MCF 10A (cell line): ENCODE results near the gene DCTPP1. TPM values are rescaled to one million over a fixed set of nuclear protein-coding genes. Genes with fewer than 3 reads are reported as not detected.
"Not testable (repeated sequence)": the region's sequence is repeated elsewhere in the genome, so short reads cannot be mapped to it uniquely, and the experiment has no call there.

Experiments
- BruUV-seq: library from RNA; stranded (reverse); fragments of 400-500 nt; replicated peaks from 2 replicates; lab custom pipeline; 2021; lab: Mats Ljungman, UMichigan
- CTCF ChIA-PET: fragments of 300-600 bp; sonication (Branson Sonifier 250); formaldehyde crosslinking; extraction: SDS; loops from one replicate; lab custom pipeline; 2021; ENCODE audit warnings: antibody characterized with exemption, inconsistent platforms; lab: Yijun Ruan, JAX
- POLR2A ChIA-PET: fragments of 300-600, 350-650 bp; sonication (Branson Sonifier 250); formaldehyde crosslinking; extraction: SDS; loops from one replicate; lab custom pipeline; 2020; ENCODE audit warnings: antibody characterized with exemption, inconsistent platforms; lab: Yijun Ruan, JAX
- DNase-seq: peaks from one replicate; pipeline ENCODE4 v3.0.0-alpha.2; 2018; ENCODE audit not compliant: unreplicated experiment
- H3K27ac Mint-ChIP-seq: one replicate; pipeline ENCODE4 v1.8.0; 2022; ENCODE audit warnings: mild to moderate bottlenecking, low read depth, mixed read lengths; ENCODE audit not compliant: unreplicated experiment
- H3K27me3 Mint-ChIP-seq: one replicate; pipeline ENCODE4 v1.8.0; 2022; ENCODE audit warnings: mixed read lengths; ENCODE audit not compliant: insufficient read depth, unreplicated experiment
- H3K36me3 Mint-ChIP-seq: one replicate; pipeline ENCODE4 v1.8.0; 2022; ENCODE audit warnings: mild to moderate bottlenecking, moderate library complexity, mixed read lengths; ENCODE audit not compliant: insufficient read depth, unreplicated experiment
- H3K4me1 Mint-ChIP-seq: one replicate; pipeline ENCODE4 v1.8.0; 2022; ENCODE audit warnings: mixed read lengths; ENCODE audit not compliant: insufficient read depth, unreplicated experiment
- H3K4me3 Mint-ChIP-seq: one replicate; pipeline ENCODE4 v1.8.0; 2022; ENCODE audit warnings: mild to moderate bottlenecking, moderate library complexity, mixed read lengths; ENCODE audit not compliant: unreplicated experiment
- H3K9me3 Mint-ChIP-seq: one replicate; pipeline ENCODE4 v1.8.0; 2022; ENCODE audit warnings: mixed read lengths; ENCODE audit not compliant: unreplicated experiment
- intact Hi-C: fragments of 100-400 bp; cut with micrococcal nuclease; formaldehyde crosslinking; loops from 2 replicates; pipeline ENCODE4 v1.14.1; 2022
- total RNA-seq: library from RNA; stranded (reverse); gene quantifications from 2 replicates; pipeline ENCODE4 v1.2.3, GENCODE V29; 2022
- TF ChIP-seq, protein P1 (sequence below): fragments of 200-600 bp; IDR thresholded peaks from one replicate; pipeline ENCODE4 v1.8.0; 2022; ENCODE audit warnings: antibody characterized with exemption, mild to moderate bottlenecking; ENCODE audit not compliant: unreplicated experiment

Gene DCTPP1
- total RNA-seq, 1 experiment from 2014 or later = 42.4 TPM

DNA sequence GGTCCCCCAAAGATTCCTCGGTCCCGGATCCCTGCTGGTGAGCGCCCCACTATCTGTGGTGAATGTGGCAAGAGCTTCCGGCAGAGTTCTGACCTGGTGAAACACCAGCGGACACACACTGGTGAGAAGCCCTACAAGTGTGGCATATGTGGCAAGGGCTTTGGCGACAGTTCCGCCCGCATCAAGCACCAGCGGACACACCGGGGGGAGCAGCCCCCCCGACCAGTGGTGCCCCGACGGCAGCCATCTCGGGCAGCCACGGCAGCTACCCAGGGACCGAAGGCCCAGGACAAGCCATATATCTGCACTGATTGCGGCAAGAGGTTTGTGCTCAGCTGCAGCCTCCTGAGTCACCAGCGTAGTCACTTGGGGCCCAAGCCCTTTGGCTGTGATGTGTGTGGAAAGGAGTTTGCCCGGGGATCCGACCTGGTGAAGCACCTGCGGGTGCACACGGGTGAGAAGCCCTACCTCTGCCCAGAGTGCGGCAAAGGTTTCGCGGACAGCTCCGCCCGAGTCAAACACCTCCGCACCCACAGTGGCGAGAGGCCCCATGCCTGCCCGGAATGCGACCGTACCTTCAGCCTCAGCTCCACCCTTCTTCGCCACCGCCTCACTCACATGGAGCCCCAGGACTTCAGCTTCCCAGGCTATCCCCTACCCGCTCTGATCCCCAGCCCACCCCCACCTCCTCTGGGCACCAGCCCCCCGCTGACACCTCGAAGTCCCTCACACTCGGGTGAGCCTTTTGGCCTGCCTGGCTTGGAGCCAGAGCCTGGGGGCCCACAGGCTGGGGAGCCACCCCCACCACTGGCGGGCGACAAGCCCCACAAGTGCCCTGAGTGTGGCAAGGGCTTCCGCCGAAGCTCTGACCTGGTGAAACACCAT, 31.8 kb downstream of the DCTPP1 start:
- H3K4me1 Mint-ChIP-seq = peaks cover 7% of the 10 kb centered on the region
- no peaks in the 10 kb centered on the region for H3K36me3 Mint-ChIP-seq
- ChIA-PET POLR2A (interaction anchor here (0.7 to 4.8 kb wide), 4 partner anchors 9 to 159 kb away, joined by 3 to 66 read pairs (median 4); partner anchors contain the start of genes CD2BP2 and ZNF771), CTCF (interaction anchor here (0.8 to 2.7 kb wide), 3 partner anchors 11 to 231 kb away, joined by 3 to 13 read pairs (median 5); no protein-coding TSS in a partner anchor)
- intact Hi-C loops = no loop called here
- no peaks in the 10 kb centered on the region for H3K27me3 Mint-ChIP-seq
- no peak for DNase-seq
- no peak overlapping the region for H3K27ac Mint-ChIP-seq
- TF ChIP-seq, protein P1, sequence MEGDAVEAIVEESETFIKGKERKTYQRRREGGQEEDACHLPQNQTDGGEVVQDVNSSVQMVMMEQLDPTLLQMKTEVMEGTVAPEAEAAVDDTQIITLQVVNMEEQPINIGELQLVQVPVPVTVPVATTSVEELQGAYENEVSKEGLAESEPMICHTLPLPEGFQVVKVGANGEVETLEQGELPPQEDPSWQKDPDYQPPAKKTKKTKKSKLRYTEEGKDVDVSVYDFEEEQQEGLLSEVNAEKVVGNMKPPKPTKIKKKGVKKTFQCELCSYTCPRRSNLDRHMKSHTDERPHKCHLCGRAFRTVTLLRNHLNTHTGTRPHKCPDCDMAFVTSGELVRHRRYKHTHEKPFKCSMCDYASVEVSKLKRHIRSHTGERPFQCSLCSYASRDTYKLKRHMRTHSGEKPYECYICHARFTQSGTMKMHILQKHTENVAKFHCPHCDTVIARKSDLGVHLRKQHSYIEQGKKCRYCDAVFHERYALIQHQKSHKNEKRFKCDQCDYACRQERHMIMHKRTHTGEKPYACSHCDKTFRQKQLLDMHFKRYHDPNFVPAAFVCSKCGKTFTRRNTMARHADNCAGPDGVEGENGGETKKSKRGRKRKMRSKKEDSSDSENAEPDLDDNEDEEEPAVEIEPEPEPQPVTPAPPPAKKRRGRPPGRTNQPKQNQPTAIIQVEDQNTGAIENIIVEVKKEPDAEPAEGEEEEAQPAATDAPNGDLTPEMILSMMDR = no peak
- no peaks in the 10 kb centered on the region for H3K9me3 Mint-ChIP-seq
- BruUV-seq = no TSS peak
- no peak overlapping the region for H3K4me3 Mint-ChIP-seq

DNA sequence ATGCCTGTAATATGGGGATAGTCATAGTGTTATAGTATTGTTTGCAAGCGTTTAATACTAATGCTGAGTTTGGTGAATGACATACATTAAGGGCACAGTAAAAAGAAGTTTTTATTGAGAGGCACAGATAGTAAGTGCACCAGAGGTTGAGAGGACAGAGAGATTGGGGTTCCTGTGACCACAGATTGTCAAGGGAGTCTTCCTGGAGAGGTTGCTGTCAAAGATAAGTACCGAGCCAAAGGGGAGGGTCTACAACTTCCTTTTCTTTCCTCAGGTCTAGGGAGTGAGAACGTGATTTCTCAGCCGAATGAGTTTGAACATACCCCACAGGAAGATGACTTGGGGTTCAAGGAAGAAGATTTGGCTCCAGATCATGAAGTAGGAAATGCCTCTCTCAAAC, 32.8 kb downstream of the DCTPP1 start:
- BruUV-seq = no TSS peak
- no peak for DNase-seq
- Mint-ChIP-seq H3K4me1 (peaks cover 7% of the 10 kb centered on the region), H3K27me3 (no peaks in the 10 kb centered on the region), H3K4me3 (peak overlapping the region; percentile 83), H3K9me3 (no peaks in the 10 kb centered on the region), H3K36me3 (no peaks in the 10 kb centered on the region), H3K27ac (no peak overlapping the region)
- ChIA-PET CTCF (no interaction called here), POLR2A (interaction anchor here (0.7 to 4.8 kb wide), 6 partner anchors 10 to 160 kb away, joined by 3 to 66 read pairs (median 4); partner anchors contain the start of genes CD2BP2 and ZNF771)
- intact Hi-C loops = no loop called here
- TF ChIP-seq, protein P1 = no peak

DNA sequence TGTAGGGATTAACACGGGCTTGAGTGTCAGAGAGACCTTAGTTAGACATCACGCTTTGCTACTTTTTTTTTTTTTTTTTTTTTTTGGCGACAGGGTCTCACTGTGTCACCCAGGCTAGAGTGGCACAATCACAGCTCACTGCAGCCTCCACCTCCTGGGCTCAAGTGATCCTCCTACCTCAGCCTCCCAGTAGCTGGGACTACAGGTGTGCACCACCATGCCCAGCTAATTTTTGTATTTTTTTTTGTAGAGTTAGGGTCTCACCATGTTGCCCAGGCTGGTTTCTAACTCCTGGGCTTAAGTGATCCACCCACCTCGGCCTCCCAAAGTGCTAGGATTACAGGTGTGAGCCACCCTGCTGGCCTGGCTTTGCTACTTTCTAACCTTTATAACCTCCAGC, 33.2 kb downstream of the DCTPP1 start:
- peak overlapping the region; percentile 44 for H3K27ac Mint-ChIP-seq
- POLR2A ChIA-PET = interaction anchor here (1.0 to 4.8 kb wide), 9 partner anchors 10 to 297 kb away, joined by 3 to 66 read pairs (median 4); partner anchors contain the start of genes CD2BP2 and ZNF771

DNA sequence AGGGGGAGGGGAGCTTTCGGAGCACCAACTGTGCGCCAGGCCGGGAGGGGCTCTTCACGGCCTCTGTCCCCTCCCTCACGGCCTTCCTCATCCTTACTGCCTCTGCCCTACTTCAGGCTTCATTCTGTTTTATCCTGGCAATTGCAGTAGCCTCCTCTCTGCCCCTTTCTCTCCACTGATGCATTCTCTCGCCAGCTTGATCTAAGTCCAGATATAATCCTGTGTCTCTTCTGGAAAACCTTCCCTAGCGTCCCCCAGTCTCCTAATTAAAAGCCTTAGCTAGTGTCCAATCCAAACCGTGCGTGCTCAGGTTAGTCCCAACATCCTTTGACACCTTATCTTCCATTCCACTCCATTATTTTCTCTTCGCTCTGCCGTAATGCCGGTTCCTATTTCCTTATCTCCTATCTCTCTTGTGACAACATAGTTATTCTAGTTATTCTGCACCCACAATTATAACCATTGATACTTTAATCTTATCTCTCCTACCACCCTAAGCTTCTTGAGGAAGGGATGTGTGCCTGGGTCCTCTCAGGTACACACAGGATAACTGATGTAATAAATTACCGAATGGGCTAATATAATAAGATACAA, 33.7 kb downstream of the DCTPP1 start:
- Mint-ChIP-seq H3K27me3 (no peaks in the 10 kb centered on the region), H3K4me1 (peaks cover 7% of the 10 kb centered on the region), H3K9me3 (no peaks in the 10 kb centered on the region), H3K4me3 (peak overlapping the region; percentile 83), H3K36me3 (no peaks in the 10 kb centered on the region), H3K27ac (peak overlapping the region; percentile 44)
- TF ChIP-seq, protein P1 = no peak
- POLR2A ChIA-PET = interaction anchor here (1.0 to 4.8 kb wide), 12 partner anchors 11 to 297 kb away, joined by 3 to 66 read pairs (median 4); partner anchors contain the start of genes CD2BP2, ZNF688 and ZNF771
- DNase-seq = no peak
- no TSS peak for BruUV-seq
- intact Hi-C loops = no loop called here
- CTCF ChIA-PET = interaction anchor here (0.6 to 2.2 kb wide), 12 partner anchors 8 to 233 kb away, joined by 3 to 11 read pairs (median 4); partner anchors contain the start of gene DCTPP1

More for the DNA sequence above, 33.2 kb downstream of the DCTPP1 start:
- H3K9me3 Mint-ChIP-seq, H3K4me1 Mint-ChIP-seq, DNase-seq, H3K36me3 Mint-ChIP-seq, intact Hi-C loops, H3K27me3 Mint-ChIP-seq: not testable (repeated sequence)
- CTCF ChIA-PET = interaction anchor here (0.7 to 2.2 kb wide), 7 partner anchors 9 to 232 kb away, joined by 3 to 11 read pairs (median 6); no protein-coding TSS in a partner anchor
- H3K4me3 Mint-ChIP-seq = peak overlapping the region; percentile 83
- TSS peak; percentile 42 for BruUV-seq
